GM18499 (cell line): ENCODE results near the gene EPS8L1.
"Not testable (repeated sequence)": the region's sequence is repeated elsewhere in the genome, so short reads cannot be mapped to it uniquely, and the experiment has no call there.

Experiments used
- ATAC-seq: cut with Tn5 transposase; IDR thresholded peaks from one replicate; pipeline ENCODE4 v1.9.1; 2021; ENCODE audit warnings: moderate number of reproducible peaks; ENCODE audit not compliant: insufficient read depth, unreplicated experiment

The EPS8L1 gene

GRCh38 chr19:55092423-55093318 is 17.0 kb downstream of the EPS8L1 start:
- ATAC-seq: no peak

GRCh38 chr19:55094456-55095259 is 19.0 kb downstream of the EPS8L1 start:
- no peak for ATAC-seq

- ATAC-seq: no peak
Observed at GRCh38 chr19:55095260-55096060, 19.8 kb downstream of the EPS8L1 start.

- no peak for ATAC-seq
Observed at GRCh38 chr19:55096061-55096701, 20.5 kb downstream of the EPS8L1 start.

GRCh38 chr19:55097864-55098715 is 22.4 kb downstream of the EPS8L1 start:
- ATAC-seq: no peak

GRCh38 chr19:55098716-55099556 is 23.3 kb downstream of the EPS8L1 start:
- ATAC-seq: no peak

- no peak for ATAC-seq
Observed at GRCh38 chr19:55099557-55100506, 24.2 kb downstream of the EPS8L1 start.

GRCh38 chr19:55101261-55101660 is 25.6 kb downstream of the EPS8L1 start:
- ATAC-seq: no peak

- ATAC-seq: no peak
Observed at GRCh38 chr19:55103190-55103589, 27.5 kb downstream of the EPS8L1 start.

- ATAC-seq: no peak
Observed at GRCh38 chr19:55105237-55105636, 29.6 kb downstream of the EPS8L1 start.

GRCh38 chr19:55106591-55106990 is 30.9 kb downstream of the EPS8L1 start:
- ATAC-seq: no peak

- not testable (repeated sequence) for ATAC-seq
Observed at GRCh38 chr19:55107252-55107651, 31.6 kb downstream of the EPS8L1 start.

GRCh38 chr19:55109527-55110291 is 34.0 kb downstream of the EPS8L1 start:
- no peak for ATAC-seq

GRCh38 chr19:55111238-55111831 is 35.7 kb downstream of the EPS8L1 start:
- no peak for ATAC-seq

GRCh38 chr19:55112246-55112776 is 36.6 kb downstream of the EPS8L1 start:
- ATAC-seq: no peak
